HEK293T (cell line): Measurements from ENCODE around the gene ZDHHC13.

ENCODE experiments used
- FOXM1 ChIP-seq: fragments of 450-650 bp; IDR thresholded peaks from 2 replicates; pipeline ENCODE4 v1.6.1; 2017; ENCODE audit warnings: mild to moderate bottlenecking, borderline replicate concordance
- L3MBTL2 ChIP-seq: fragments of 450-650 bp; conservative IDR thresholded peaks from 2 replicates; pipeline ENCODE4 v1.6.1; 2016; ENCODE audit warnings: mild to moderate bottlenecking
- SP1 ChIP-seq: fragments of 450-650 bp; IDR thresholded peaks from 2 replicates; pipeline ENCODE4 v1.6.1; 2017
- ZNF384 ChIP-seq: fragments of 450-650 bp; IDR thresholded peaks from 2 replicates; pipeline ENCODE4 v1.6.1; 2016

GRCh38 chr11:19145319-19145718 is 28.4 kb downstream of the ZDHHC13 start:
- TF ChIP-seq ZNF384 (no peak), L3MBTL2 (no peak), SP1 (no peak), FOXM1 (no peak)
